ENCODE data around the gene LBP.

GRCh38 chr20:38315290-38315966 lies 30.9 kb upstream of the LBP start:
- TF ChIP-seq EZH2phosphoT487 (IDR thresholded peaks at IDR 0.05; ENCODE audit: borderline replicate concordance, low read depth): no peak
- TF ChIP-seq CTCF (IDR thresholded peaks at IDR 0.05): peak; percentile 28; the same call in 1 of the 2 replicates
- no peak for TF ChIP-seq RFX5 (IDR thresholded peaks at IDR 0.05; ENCODE audit: low read length)
- no peak for TF ChIP-seq RCOR1 (IDR thresholded peaks at IDR 0.05; ENCODE audit: low read length)
- no peak for TF ChIP-seq FOXM1 (IDR thresholded peaks at IDR 0.05; ENCODE audit: low read depth)
- no peak for TF ChIP-seq POLR2AphosphoS5 (IDR thresholded peaks at IDR 0.05; ENCODE audit: low read depth, low read length)
- no peak for TF ChIP-seq REST (IDR thresholded peaks at IDR 0.05; ENCODE audit: low read depth, low read length)
- no peak for TF ChIP-seq FOSL2 (IDR thresholded peaks at IDR 0.05; ENCODE audit: borderline replicate concordance, low read depth)
- no peak for TF ChIP-seq TAF1 (IDR thresholded peaks at IDR 0.05; ENCODE audit: borderline replicate concordance, low read depth, low read length)
